Keratinocyte (primary cell): ENCODE data around the gene DENND6A. TPM values are rescaled to one million over a fixed set of nuclear protein-coding genes. Genes with fewer than 3 reads are reported as not detected.

Experiments used
- DNase-seq: peaks from one replicate; pipeline ENCODE4 v3.0.0-alpha.2; 2011; ENCODE audit warnings: low read depth, missing footprints, low spot score
- FAIRE-seq: peaks from 2 replicates; lab custom pipeline; 2011; peaks lifted over from hg19 to GRCh38; lab: Jason Lieb, UNC
- H2AFZ ChIP-seq: 2 replicates; pipeline ENCODE4 v1.6.0; 2012; ENCODE audit warnings: low read length, control low read depth, inconsistent platforms; ENCODE audit not compliant: control insufficient read depth
- H3K27ac ChIP-seq: 2 replicates; pipeline ENCODE4 v1.5.1; 2011; ENCODE audit warnings: low read length; ENCODE audit not compliant: control insufficient read depth, insufficient read depth
- H3K27me3 ChIP-seq: 3 replicates; pipeline ENCODE4 v1.6.0; 2011; ENCODE audit warnings: low read length; ENCODE audit not compliant: control insufficient read depth, insufficient read depth; ENCODE audit errors: extremely low read depth
- H3K36me3 ChIP-seq, 2 experiments: 2 replicates in 1 of 2; 3 replicates in 1 of 2; pipeline ENCODE4 v1.5.1; 2011; ENCODE audit warnings: low read length in 2 of 2, mild to moderate bottlenecking in 1 of 2; ENCODE audit not compliant: control insufficient read depth in 2 of 2, insufficient read depth in 2 of 2; ENCODE audit errors: extremely low read depth in 1 of 2
- H3K4me1 ChIP-seq: 3 replicates; pipeline ENCODE4 v1.5.1; 2011; ENCODE audit warnings: low read length; ENCODE audit not compliant: control insufficient read depth, insufficient read depth; ENCODE audit errors: extremely low read depth
- H3K4me2 ChIP-seq: 3 replicates; pipeline ENCODE4 v1.6.0; 2011; ENCODE audit warnings: low read depth, low read length; ENCODE audit not compliant: control insufficient read depth, insufficient read depth; ENCODE audit errors: extremely low read depth
- H3K4me3 ChIP-seq, 3 experiments: fragments of 200-600 bp in 1 of 3; sonication (generic) in 1 of 3; 2 replicates in 2 of 3; 3 replicates in 1 of 3; pipeline ENCODE4 v1.5.1; 2011 to 2016; ENCODE audit warnings: low read length in 3 of 3, mild to moderate bottlenecking in 3 of 3, control low read depth in 2 of 3, inconsistent platforms in 1 of 3, low read depth in 1 of 3, mixed read lengths in 1 of 3, mixed run types in 1 of 3, moderate library complexity in 1 of 3; ENCODE audit not compliant: control insufficient read depth in 2 of 3, insufficient read depth in 2 of 3; ENCODE audit errors: extremely low read depth in 1 of 3
- H3K79me2 ChIP-seq: 2 replicates; pipeline ENCODE4 v1.6.0; 2012; ENCODE audit warnings: low read length; ENCODE audit not compliant: control insufficient read depth, insufficient read depth
- H3K9ac ChIP-seq: 3 replicates; pipeline ENCODE4 v1.6.0; 2011; ENCODE audit warnings: low read length; ENCODE audit not compliant: control insufficient read depth, insufficient read depth; ENCODE audit errors: extremely low read depth
- H3K9me1 ChIP-seq: 3 replicates; pipeline ENCODE4 v1.6.0; 2011; ENCODE audit warnings: low read length; ENCODE audit not compliant: control insufficient read depth, insufficient read depth; ENCODE audit errors: extremely low read depth
- H3K9me3 ChIP-seq: 2 replicates; pipeline ENCODE4 v1.5.1; 2012; ENCODE audit warnings: low read depth, low read length; ENCODE audit not compliant: control insufficient read depth
- H4K20me1 ChIP-seq: 3 replicates; pipeline ENCODE4 v1.6.0; 2011; ENCODE audit warnings: low read length; ENCODE audit not compliant: control insufficient read depth, insufficient read depth; ENCODE audit errors: extremely low read depth
- CTCF ChIP-seq, 3 experiments: IDR thresholded peaks in 1 of 3; conservative IDR thresholded peaks in 1 of 3; optimal IDR thresholded peaks in 1 of 3; 2 replicates in 2 of 3; 3 replicates in 1 of 3; pipeline versions ENCODE3 to v1.5.1; 2011; ENCODE audit warnings: low read length in 3 of 3, mild to moderate bottlenecking in 3 of 3, moderate library complexity in 2 of 3, control low read depth in 1 of 3, inconsistent platforms in 1 of 3; ENCODE audit not compliant: insufficient read depth in 2 of 3; ENCODE audit errors: extremely low read depth in 1 of 3
- EZH2 ChIP-seq: IDR thresholded peaks from one replicate; pipeline ENCODE4 v1.6.1; 2012; ENCODE audit warnings: inconsistent platforms, mild to moderate bottlenecking, low read length, moderate library complexity
- dilution Hi-C: fragments of 300-500 bp; cut with MboI; formaldehyde crosslinking; loops from one replicate; pipeline ENCODE4 v1.7.0; 2020; ENCODE audit warnings: low sequenced_read_pairs; ENCODE audit not compliant: extremely low pct_ligation_motif_present
- polyA plus RNA-seq, 5 experiments: library from polyadenylated mRNA; depleted of rRNA in 3 of 5; stranded (reverse) in 3 of 5; stranded (forward) in 1 of 5; unstranded in 1 of 5; fragments of >200 nt; gene quantifications; 1 replicate in 1 of 5; 2 replicates in 3 of 5; 3 replicates in 1 of 5; pipeline versions ENCODE4 v1.2.1 to v1.2.3, GENCODE V29; 2011 to 2012; ENCODE audit warnings: missing spikeins in 2 of 5, low read depth in 1 of 5, low replicate concordance in 1 of 5

The DENND6A gene
- polyA plus RNA-seq, 1 donor (not counting 4 experiments of a cell fraction or from before 2014, with no cell fraction given) = 22.8 TPM

- Histone ChIP-seq H3K9ac (no peak overlapping the region), H3K27me3 (no peaks in the 10 kb centered on the region), H3K9me1 (no peaks in the 10 kb centered on the region), H2AFZ (no peak overlapping the region), H3K36me3 (peaks cover 3 to 24% of the 10 kb centered on the region in 2 experiments), H3K4me2 (no peak overlapping the region), H3K9me3 (no peaks in the 10 kb centered on the region), H3K4me1 (peaks cover 9% of the 10 kb centered on the region), H3K4me3 (no peak overlapping the region), H3K27ac (no peak overlapping the region), H4K20me1 (no peaks in the 10 kb centered on the region), H3K79me2 (peaks cover 3% of the 10 kb centered on the region)
- dilution Hi-C loops = no loop called here
- no peak for FAIRE-seq
- TF ChIP-seq EZH2 (no peak), CTCF (optimal IDR thresholded peaks at IDR 0.05 in 1 of 3, IDR thresholded peaks at IDR 0.05 in 1 of 3, conservative IDR thresholded peaks at IDR 0.05 in 1 of 3; ENCODE audit: extremely low read depth in 1 of 3, insufficient read depth in 2 of 3, low read length in 3 of 3) (no peak)
- DNase-seq = no peak
Measured at GRCh38 chr3:57654267-57654666, 38.6 kb downstream of the DENND6A start.

GRCh38 chr3:57652203-57652602 is 40.7 kb downstream of the DENND6A start:
- Histone ChIP-seq H3K27ac (no peak overlapping the region), H2AFZ (no peak overlapping the region), H3K9me1 (no peaks in the 10 kb centered on the region), H3K79me2 (peaks cover 11% of the 10 kb centered on the region), H3K36me3 (peaks cover 3 to 26% of the 10 kb centered on the region in 2 experiments), H3K4me2 (no peak overlapping the region), H3K9me3 (no peaks in the 10 kb centered on the region), H3K27me3 (no peaks in the 10 kb centered on the region), H4K20me1 (no peaks in the 10 kb centered on the region), H3K4me1 (peaks cover 3% of the 10 kb centered on the region), H3K4me3 (no peak overlapping the region), H3K9ac (no peak overlapping the region)
- no peak for DNase-seq
- no peak for TF ChIP-seq CTCF (optimal IDR thresholded peaks at IDR 0.05 in 1 of 3, IDR thresholded peaks at IDR 0.05 in 1 of 3, conservative IDR thresholded peaks at IDR 0.05 in 1 of 3; ENCODE audit: extremely low read depth in 1 of 3, insufficient read depth in 2 of 3, low read length in 3 of 3)
- TF ChIP-seq EZH2 = no peak
- dilution Hi-C loops = no loop called here
- FAIRE-seq = peak; percentile 32
